ENCODE results near the gene PRR32.

Gene PRR32

DNA sequence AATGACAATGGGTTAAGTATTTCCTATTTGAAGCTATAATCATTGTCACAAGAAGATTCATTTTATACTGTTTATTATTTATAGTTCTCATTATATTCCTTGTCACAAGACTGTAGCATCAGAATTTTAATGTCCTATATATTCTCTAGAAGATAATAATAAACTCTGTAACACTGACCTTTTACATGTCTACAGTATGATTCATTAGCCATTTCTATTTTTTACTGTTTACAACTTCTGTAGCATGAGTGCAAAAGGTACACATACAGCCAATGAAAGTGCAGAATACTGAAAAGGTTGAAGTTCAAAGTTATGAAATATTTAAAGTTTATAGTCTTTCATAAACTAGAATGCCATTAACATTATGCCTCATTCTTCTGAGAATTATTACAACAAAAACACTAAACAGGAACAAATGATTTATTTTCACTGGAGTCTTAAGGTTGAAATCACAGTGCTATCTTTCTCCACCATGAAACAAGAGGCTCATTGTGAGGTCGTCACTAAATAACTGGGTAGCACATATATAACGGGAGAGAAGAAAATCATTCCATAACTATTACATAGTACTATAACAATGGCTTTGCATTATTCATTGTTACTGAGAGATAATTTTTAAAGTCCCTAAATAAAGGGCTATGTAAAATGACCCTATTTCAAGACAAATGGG is 4.9 kb downstream of the PRR32 start:
- H3K4me3 ChIP-seq (ENCODE audit: control insufficient read depth, low read depth, low read length), result no peak overlapping the region
- TF ChIP-seq, protein P1, sequence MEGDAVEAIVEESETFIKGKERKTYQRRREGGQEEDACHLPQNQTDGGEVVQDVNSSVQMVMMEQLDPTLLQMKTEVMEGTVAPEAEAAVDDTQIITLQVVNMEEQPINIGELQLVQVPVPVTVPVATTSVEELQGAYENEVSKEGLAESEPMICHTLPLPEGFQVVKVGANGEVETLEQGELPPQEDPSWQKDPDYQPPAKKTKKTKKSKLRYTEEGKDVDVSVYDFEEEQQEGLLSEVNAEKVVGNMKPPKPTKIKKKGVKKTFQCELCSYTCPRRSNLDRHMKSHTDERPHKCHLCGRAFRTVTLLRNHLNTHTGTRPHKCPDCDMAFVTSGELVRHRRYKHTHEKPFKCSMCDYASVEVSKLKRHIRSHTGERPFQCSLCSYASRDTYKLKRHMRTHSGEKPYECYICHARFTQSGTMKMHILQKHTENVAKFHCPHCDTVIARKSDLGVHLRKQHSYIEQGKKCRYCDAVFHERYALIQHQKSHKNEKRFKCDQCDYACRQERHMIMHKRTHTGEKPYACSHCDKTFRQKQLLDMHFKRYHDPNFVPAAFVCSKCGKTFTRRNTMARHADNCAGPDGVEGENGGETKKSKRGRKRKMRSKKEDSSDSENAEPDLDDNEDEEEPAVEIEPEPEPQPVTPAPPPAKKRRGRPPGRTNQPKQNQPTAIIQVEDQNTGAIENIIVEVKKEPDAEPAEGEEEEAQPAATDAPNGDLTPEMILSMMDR (conservative IDR thresholded peaks at IDR 0.05; ENCODE audit: control insufficient read depth, insufficient read depth, low read depth, low read length), result no peak
- DNase-seq (ENCODE audit: low read depth), result no peak

GRCh38 chrX:126825566-126826193 is 6.2 kb downstream of the PRR32 start:
- no peak for DNase-seq (ENCODE audit: low read depth)
- no peak overlapping the region for H3K4me3 ChIP-seq (ENCODE audit: control insufficient read depth, low read depth, low read length)
- TF ChIP-seq, protein P1 (conservative IDR thresholded peaks at IDR 0.05; ENCODE audit: control insufficient read depth, insufficient read depth, low read depth, low read length), result no peak

- no peak overlapping the region for H3K4me3 ChIP-seq (ENCODE audit: control insufficient read depth, low read depth, low read length)
- DNase-seq (ENCODE audit: low read depth), result no peak
- TF ChIP-seq, protein P1 (conservative IDR thresholded peaks at IDR 0.05; ENCODE audit: control insufficient read depth, insufficient read depth, low read depth, low read length), result no peak
Observed at GRCh38 chrX:126836186-126836585, 16.7 kb downstream of the PRR32 start.

DNA sequence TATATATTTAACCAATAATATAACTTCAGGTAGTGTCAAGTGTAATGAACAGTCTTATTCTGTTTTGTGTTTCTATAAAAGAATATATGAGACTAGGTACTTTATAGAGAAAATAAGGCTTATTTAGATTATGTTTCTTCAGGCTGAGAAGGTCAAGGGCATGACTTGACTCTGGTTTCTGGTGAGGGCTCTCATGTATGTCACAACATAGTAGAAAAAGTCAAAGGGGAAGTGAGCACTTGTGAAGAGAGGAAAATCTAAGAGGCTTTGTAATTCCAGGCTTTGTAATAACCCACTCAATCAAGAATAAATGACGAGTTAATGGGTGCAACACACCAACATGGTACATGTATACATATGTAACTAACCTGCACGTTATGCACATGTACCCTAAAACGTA is 27.6 kb downstream of the PRR32 start:
- TF ChIP-seq, protein P1 (conservative IDR thresholded peaks at IDR 0.05; ENCODE audit: control insufficient read depth, insufficient read depth, low read depth, low read length), result no peak
- DNase-seq (ENCODE audit: low read depth), result no peak
- no peak overlapping the region for H3K4me3 ChIP-seq (ENCODE audit: control insufficient read depth, low read depth, low read length)

GRCh38 chrX:126855839-126856524 is 36.5 kb downstream of the PRR32 start:
- DNase-seq (ENCODE audit: low read depth), result no peak
- H3K4me3 ChIP-seq (ENCODE audit: control insufficient read depth, low read depth, low read length), result no peak overlapping the region
- TF ChIP-seq, protein P1 (conservative IDR thresholded peaks at IDR 0.05; ENCODE audit: control insufficient read depth, insufficient read depth, low read depth, low read length), result no peak

Data from fibroblast of mammary gland (primary cell).